ENCODE results near the gene ARHGEF9.

GRCh38 chrX:63768760-63769159 lies 16.3 kb downstream of the ARHGEF9 start:
- TF ChIP-seq POLR2A (IDR thresholded peaks at IDR 0.05): no peak
- TF ChIP-seq CTCF (IDR thresholded peaks at IDR 0.05): no peak

Data from transverse colon (tissue), 3 donors.